HEK293 (cell line): ENCODE data around the gene C18orf32.
A peak's percentile ranks its signal among the peaks of the same experiment; 100 is the strongest.
"Not testable (repeated sequence)": the region's sequence is repeated elsewhere in the genome, so short reads cannot be mapped to it uniquely, and the experiment has no call there.

Experiments
- CTCF ChIA-PET: fragments of 350-600 bp; formaldehyde crosslinking; extraction: SDS; loops from one replicate; lab custom pipeline; 2021; ENCODE audit warnings: antibody characterized with exemption; lab: Yijun Ruan, JAX
- POLR2A ChIA-PET: fragments of 300-600 bp; formaldehyde crosslinking; extraction: SDS; loops from one replicate; lab custom pipeline; 2020; ENCODE audit warnings: antibody characterized with exemption, inconsistent platforms; lab: Yijun Ruan, JAX
- H3K27ac ChIP-seq: fragments of 200-500 bp; sonication (Bioruptor generic); 2 replicates; pipeline ENCODE4 v1.5.1; 2014; ENCODE audit warnings: low read depth, low read length, control low read depth, inconsistent platforms; ENCODE audit errors: extremely low read depth
- H3K36me3 ChIP-seq, 2 experiments: fragments of 200-500 bp in 1 of 2; sonication (Bioruptor generic) in 1 of 2; 1 replicate in 1 of 2; 2 replicates in 1 of 2; pipeline ENCODE4 v1.5.1; 2014 to 2017; ENCODE audit warnings: inconsistent platforms in 2 of 2, low read length in 2 of 2; ENCODE audit not compliant: control insufficient read depth in 2 of 2, insufficient read depth in 1 of 2
- H3K4me1 ChIP-seq: fragments of 200-500 bp; sonication (Bioruptor generic); 2 replicates; pipeline ENCODE4 v1.5.1; 2014; ENCODE audit warnings: mild to moderate bottlenecking, low read length, inconsistent platforms; ENCODE audit not compliant: control insufficient read depth, insufficient read depth
- H3K4me3 ChIP-seq: 2 replicates; pipeline ENCODE4 v1.5.1; 2011; ENCODE audit warnings: low read depth, mild to moderate bottlenecking, control low read depth, low read length, moderate library complexity
- H3K9me3 ChIP-seq: fragments of 200-500 bp; sonication (Bioruptor generic); 2 replicates; pipeline ENCODE4 v1.5.1; 2014; ENCODE audit warnings: low read depth, low read length, inconsistent platforms; ENCODE audit not compliant: control insufficient read depth, insufficient read depth
- GLI2 ChIP-seq: fragments of 450-650 bp; formaldehyde crosslinking; IDR thresholded peaks from 2 replicates; pipeline ENCODE4; 2017; ENCODE audit warnings: missing biosample characterization, missing genetic modification characterization, low read depth, borderline replicate concordance
- KLF7 ChIP-seq: fragments of 450-650 bp; formaldehyde crosslinking; IDR thresholded peaks from 2 replicates; pipeline ENCODE4 v1.5.1; 2016; ENCODE audit warnings: missing biosample characterization, missing genetic modification characterization, borderline replicate concordance
- RBAK ChIP-seq: fragments of 450-650 bp; formaldehyde crosslinking; IDR thresholded peaks from 2 replicates; pipeline ENCODE4 v1.5.1; 2016; ENCODE audit warnings: missing biosample characterization, missing genetic modification characterization
- ZBTB11 ChIP-seq: fragments of 450-650 bp; formaldehyde crosslinking; conservative IDR thresholded peaks from 2 replicates; pipeline ENCODE4 v1.5.1; 2016; ENCODE audit warnings: low read depth, missing biosample characterization, missing genetic modification characterization
- ZBTB8A ChIP-seq: fragments of 450-650 bp; formaldehyde crosslinking; IDR thresholded peaks from 2 replicates; pipeline ENCODE4 v1.5.1; 2016; ENCODE audit warnings: missing biosample characterization, missing genetic modification characterization
- ZFP3 ChIP-seq: fragments of 450-650 bp; formaldehyde crosslinking; IDR thresholded peaks from 2 replicates; pipeline ENCODE4 v1.5.1; 2016; ENCODE audit warnings: low read depth, missing biosample characterization, missing genetic modification characterization
- ZNF121 ChIP-seq: fragments of 450-650 bp; formaldehyde crosslinking; IDR thresholded peaks from 2 replicates; pipeline ENCODE4 v1.5.1; 2016; ENCODE audit warnings: missing biosample characterization, missing genetic modification characterization
- ZNF138 ChIP-seq: fragments of 450-650 bp; formaldehyde crosslinking; IDR thresholded peaks from 2 replicates; pipeline ENCODE4 v1.5.1; 2016; ENCODE audit warnings: missing biosample characterization, missing genetic modification characterization, borderline replicate concordance
- ZNF140 ChIP-seq: fragments of 450-650 bp; formaldehyde crosslinking; IDR thresholded peaks from 2 replicates; pipeline ENCODE4 v1.5.1; 2016; ENCODE audit warnings: missing biosample characterization, missing genetic modification characterization
- ZNF223 ChIP-seq: fragments of 450-650 bp; formaldehyde crosslinking; IDR thresholded peaks from 2 replicates; pipeline ENCODE4 v1.5.1; 2016; ENCODE audit warnings: missing biosample characterization, missing genetic modification characterization
- ZNF292 ChIP-seq: fragments of 450-650 bp; formaldehyde crosslinking; IDR thresholded peaks from 2 replicates; pipeline ENCODE4 v1.5.1; 2016; ENCODE audit warnings: low read depth, missing biosample characterization, missing genetic modification characterization, borderline replicate concordance
- ZNF394 ChIP-seq: fragments of 450-650 bp; formaldehyde crosslinking; IDR thresholded peaks from 2 replicates; pipeline ENCODE4 v1.5.1; 2016; ENCODE audit warnings: missing biosample characterization, missing genetic modification characterization, mild to moderate bottlenecking, moderate library complexity, borderline replicate concordance
- ZNF404 ChIP-seq: fragments of 450-650 bp; formaldehyde crosslinking; IDR thresholded peaks from 2 replicates; pipeline ENCODE4 v1.5.1; 2017; ENCODE audit warnings: missing biosample characterization, missing genetic modification characterization
- ZNF426 ChIP-seq: fragments of 450-650 bp; formaldehyde crosslinking; IDR thresholded peaks from 2 replicates; pipeline ENCODE4 v1.5.1; 2017; ENCODE audit warnings: missing biosample characterization, missing genetic modification characterization, mild to moderate bottlenecking, inconsistent platforms, moderate library complexity
- ZNF433 ChIP-seq: fragments of 450-650 bp; formaldehyde crosslinking; IDR thresholded peaks from 2 replicates; pipeline ENCODE4 v1.5.1; 2016; ENCODE audit warnings: missing biosample characterization, missing genetic modification characterization, low read depth
- ZNF510 ChIP-seq: fragments of 450-650 bp; formaldehyde crosslinking; IDR thresholded peaks from 2 replicates; pipeline ENCODE4 v1.5.1; 2018; ENCODE audit warnings: mild to moderate bottlenecking, missing genetic modification characterization, missing biosample characterization; ENCODE audit not compliant: insufficient replicate concordance
- ZNF530 ChIP-seq: fragments of 450-650 bp; formaldehyde crosslinking; IDR thresholded peaks from 2 replicates; pipeline ENCODE4 v1.5.1; 2016; ENCODE audit warnings: low read depth, missing biosample characterization, missing genetic modification characterization
- ZNF555 ChIP-seq: fragments of 450-650 bp; formaldehyde crosslinking; conservative IDR thresholded peaks from 2 replicates; pipeline ENCODE4 v1.5.1; 2017; ENCODE audit warnings: missing biosample characterization, mild to moderate bottlenecking, missing genetic modification characterization, inconsistent platforms
- ZNF558 ChIP-seq: fragments of 450-650 bp; formaldehyde crosslinking; IDR thresholded peaks from 2 replicates; pipeline ENCODE4 v1.5.1; 2016; ENCODE audit warnings: missing biosample characterization, missing genetic modification characterization
- ZNF560 ChIP-seq: fragments of 450-650 bp; formaldehyde crosslinking; IDR thresholded peaks from 2 replicates; pipeline ENCODE4 v1.5.1; 2017; ENCODE audit warnings: missing biosample characterization, missing genetic modification characterization, borderline replicate concordance
- ZNF580 ChIP-seq: fragments of 450-650 bp; formaldehyde crosslinking; IDR thresholded peaks from 2 replicates; pipeline ENCODE4 v1.5.1; 2016; ENCODE audit warnings: missing biosample characterization, missing genetic modification characterization
- ZNF610 ChIP-seq: fragments of 450-650 bp; formaldehyde crosslinking; IDR thresholded peaks from 2 replicates; pipeline ENCODE4 v1.5.1; 2016; ENCODE audit warnings: missing biosample characterization, missing genetic modification characterization, borderline replicate concordance
- ZNF623 ChIP-seq: fragments of 450-650 bp; formaldehyde crosslinking; IDR thresholded peaks from 2 replicates; pipeline ENCODE4 v1.5.1; 2016; ENCODE audit warnings: missing biosample characterization, missing genetic modification characterization
- ZNF629 ChIP-seq: fragments of 450-650 bp; formaldehyde crosslinking; IDR thresholded peaks from 2 replicates; pipeline ENCODE4 v1.5.1; 2017; ENCODE audit warnings: missing biosample characterization, missing genetic modification characterization
- ZNF664 ChIP-seq: fragments of 450-650 bp; formaldehyde crosslinking; IDR thresholded peaks from 2 replicates; pipeline ENCODE4 v1.5.1; 2016; ENCODE audit warnings: missing biosample characterization, missing genetic modification characterization
- ZNF791 ChIP-seq: fragments of 450-650 bp; formaldehyde crosslinking; IDR thresholded peaks from 2 replicates; pipeline ENCODE4 v1.5.1; 2016; ENCODE audit warnings: missing biosample characterization, missing genetic modification characterization
- ZXDB ChIP-seq: fragments of 450-650 bp; formaldehyde crosslinking; IDR thresholded peaks from 2 replicates; pipeline ENCODE4 v1.5.1; 2016; ENCODE audit warnings: missing biosample characterization, missing genetic modification characterization
- TF ChIP-seq, protein P1 (sequence below): fragments of 450-650 bp; formaldehyde crosslinking; IDR thresholded peaks from 2 replicates; pipeline ENCODE4 v1.5.1; 2016; ENCODE audit warnings: missing biosample characterization, missing genetic modification characterization

Gene C18orf32

GRCh38 chr18:49523580-49524093 is 36.6 kb upstream of the C18orf32 start:
- not testable (repeated sequence) for H3K36me3 ChIP-seq, H3K4me3 ChIP-seq, H3K27ac ChIP-seq, H3K9me3 ChIP-seq
- peaks cover 18% of the 10 kb centered on the region for H3K4me1 ChIP-seq
- POLR2A ChIA-PET = interaction anchor here (0.5 kb wide), 1 partner anchor 237 kb away, joined by 4 read pairs; no protein-coding TSS in a partner anchor
- CTCF ChIA-PET = interaction anchor here (0.6 kb wide), 1 partner anchor 331 kb away, joined by 3 read pairs; no protein-coding TSS in a partner anchor
- peak; percentile 30; the same call in 1 of the 2 replicates for TF ChIP-seq ZNF292
- TF ChIP-seq ZNF664 (tag by site-specific recombination) = peak; percentile 67
- TF ChIP-seq ZNF140 (tag by site-specific recombination) = peak; percentile 94
- TF ChIP-seq ZNF433 = 0 out of 2 replicates have a peak, but pooled peaks have one; percentile 17
- TF ChIP-seq ZNF530 (tag by site-specific recombination) = 0 out of 2 replicates have a peak, but pooled peaks have one; percentile 66
- 0 out of 2 replicates have a peak, but pooled peaks have one; percentile 31 for TF ChIP-seq ZNF610 (tag by site-specific recombination)
- TF ChIP-seq ZNF555 (tag by site-specific recombination) = peak; percentile 73
- TF ChIP-seq ZNF138 = 0 out of 2 replicates have a peak, but pooled peaks have one; percentile 46
- TF ChIP-seq ZXDB (tag by site-specific recombination) = peak; percentile 61; the same call in 1 of the 2 replicates
- peak; percentile 74; the same call in 1 of the 2 replicates for TF ChIP-seq ZNF791 (tag by site-specific recombination)
- TF ChIP-seq ZNF426 (tag by site-specific recombination) = peak; percentile 80
- TF ChIP-seq KLF7 = peak; percentile 56; the same call in 1 of the 2 replicates
- peak; percentile 27 for TF ChIP-seq ZNF510 (tag by site-specific recombination)
- TF ChIP-seq RBAK = peak; percentile 53; the same call in 1 of the 2 replicates
- peak; percentile 90; the same call in 1 of the 2 replicates for TF ChIP-seq ZNF560 (tag by site-specific recombination)
- TF ChIP-seq ZNF558 (tag by site-specific recombination) = peak; percentile 58; the same call in 1 of the 2 replicates
- TF ChIP-seq, protein P1, sequence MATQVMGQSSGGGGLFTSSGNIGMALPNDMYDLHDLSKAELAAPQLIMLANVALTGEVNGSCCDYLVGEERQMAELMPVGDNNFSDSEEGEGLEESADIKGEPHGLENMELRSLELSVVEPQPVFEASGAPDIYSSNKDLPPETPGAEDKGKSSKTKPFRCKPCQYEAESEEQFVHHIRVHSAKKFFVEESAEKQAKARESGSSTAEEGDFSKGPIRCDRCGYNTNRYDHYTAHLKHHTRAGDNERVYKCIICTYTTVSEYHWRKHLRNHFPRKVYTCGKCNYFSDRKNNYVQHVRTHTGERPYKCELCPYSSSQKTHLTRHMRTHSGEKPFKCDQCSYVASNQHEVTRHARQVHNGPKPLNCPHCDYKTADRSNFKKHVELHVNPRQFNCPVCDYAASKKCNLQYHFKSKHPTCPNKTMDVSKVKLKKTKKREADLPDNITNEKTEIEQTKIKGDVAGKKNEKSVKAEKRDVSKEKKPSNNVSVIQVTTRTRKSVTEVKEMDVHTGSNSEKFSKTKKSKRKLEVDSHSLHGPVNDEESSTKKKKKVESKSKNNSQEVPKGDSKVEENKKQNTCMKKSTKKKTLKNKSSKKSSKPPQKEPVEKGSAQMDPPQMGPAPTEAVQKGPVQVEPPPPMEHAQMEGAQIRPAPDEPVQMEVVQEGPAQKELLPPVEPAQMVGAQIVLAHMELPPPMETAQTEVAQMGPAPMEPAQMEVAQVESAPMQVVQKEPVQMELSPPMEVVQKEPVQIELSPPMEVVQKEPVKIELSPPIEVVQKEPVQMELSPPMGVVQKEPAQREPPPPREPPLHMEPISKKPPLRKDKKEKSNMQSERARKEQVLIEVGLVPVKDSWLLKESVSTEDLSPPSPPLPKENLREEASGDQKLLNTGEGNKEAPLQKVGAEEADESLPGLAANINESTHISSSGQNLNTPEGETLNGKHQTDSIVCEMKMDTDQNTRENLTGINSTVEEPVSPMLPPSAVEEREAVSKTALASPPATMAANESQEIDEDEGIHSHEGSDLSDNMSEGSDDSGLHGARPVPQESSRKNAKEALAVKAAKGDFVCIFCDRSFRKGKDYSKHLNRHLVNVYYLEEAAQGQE (tag by site-specific recombination) = peak; percentile 73
- TF ChIP-seq ZNF623 (tag by site-specific recombination) = peak; percentile 71
- peak; percentile 29; the same call in 1 of the 2 replicates for TF ChIP-seq ZNF629 (tag by site-specific recombination)
- TF ChIP-seq ZNF121 (tag by site-specific recombination) = peak; percentile 67; the same call in 1 of the 2 replicates
- peak; percentile 90 for TF ChIP-seq ZNF394 (tag by site-specific recombination)
- TF ChIP-seq ZNF404 (tag by site-specific recombination) = 0 out of 2 replicates have a peak, but pooled peaks have one; percentile 36
- peak; percentile 60 for TF ChIP-seq ZBTB8A (tag by site-specific recombination)
- peak; percentile 41; the same call in 1 of the 2 replicates for TF ChIP-seq ZFP3 (tag by site-specific recombination)
- 0 out of 2 replicates have a peak, but pooled peaks have one; percentile 37 for TF ChIP-seq ZNF580
- peak; percentile 75 for TF ChIP-seq ZBTB11 (tag by site-specific recombination)
- peak; percentile 57; the same call in 1 of the 2 replicates for TF ChIP-seq GLI2 (tag by site-specific recombination)
- peak; percentile 71; the same call in 1 of the 2 replicates for TF ChIP-seq ZNF223
